ENCODE measurements around the gene GSTM5. TPM values are rescaled to one million over a fixed set of nuclear protein-coding genes. Genes with fewer than 3 reads are reported as not detected.

Gene GSTM5
- total RNA-seq, 1 donor from 2014 or later, result 0.23 TPM

DNA sequence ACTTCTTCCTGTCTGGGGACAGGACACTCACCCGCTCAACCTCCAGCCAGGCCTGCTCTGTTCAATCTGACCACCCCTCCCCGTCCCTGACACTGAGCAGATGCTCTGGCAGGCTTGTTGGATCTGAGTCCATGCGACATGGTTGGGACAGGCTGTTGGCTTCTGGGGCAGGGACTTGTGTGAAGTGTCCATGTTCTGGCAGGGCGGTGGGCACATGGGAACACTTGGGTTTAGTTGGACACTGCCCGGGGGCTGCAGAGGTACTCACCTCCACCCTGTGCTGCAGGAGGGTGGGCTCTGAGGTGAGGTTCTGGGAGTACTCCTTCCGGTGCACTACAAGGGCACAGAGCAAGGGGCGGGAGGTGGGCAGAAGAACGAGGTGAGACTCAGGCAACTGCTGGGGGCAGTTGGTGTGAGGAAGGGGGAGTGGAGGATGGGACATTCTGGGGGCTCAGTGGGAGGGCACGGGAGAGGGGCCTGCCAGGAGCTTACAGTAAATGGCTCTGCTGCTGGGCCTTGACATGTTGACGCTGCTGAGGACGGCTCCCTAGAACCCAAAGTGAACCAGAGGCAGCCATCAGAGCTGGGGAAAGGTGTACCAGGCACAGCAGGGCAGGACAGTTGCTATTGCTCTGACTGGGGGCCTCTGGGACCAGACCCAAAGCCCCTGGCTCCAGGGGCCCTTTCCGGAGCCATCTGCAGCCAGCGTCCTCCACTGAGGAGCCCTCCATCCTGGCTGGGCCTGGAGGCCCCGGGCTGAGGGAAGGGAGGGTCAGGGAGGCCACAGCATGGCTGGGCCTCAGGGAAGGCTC is 49.4 kb downstream of the GSTM5 start:
- Mint-ChIP-seq H3K4me1 (no peaks in the 10 kb centered on the region), H3K4me3 (no peak overlapping the region), H3K27me3 (ENCODE audit: low read depth) (no peaks in the 10 kb centered on the region), H3K27ac (ENCODE audit: unreplicated experiment) (no peak overlapping the region), H3K9me3 (no peaks in the 10 kb centered on the region), H3K36me3 (ENCODE audit: low read depth) (no peaks in the 10 kb centered on the region)
- TF ChIP-seq, protein P1, sequence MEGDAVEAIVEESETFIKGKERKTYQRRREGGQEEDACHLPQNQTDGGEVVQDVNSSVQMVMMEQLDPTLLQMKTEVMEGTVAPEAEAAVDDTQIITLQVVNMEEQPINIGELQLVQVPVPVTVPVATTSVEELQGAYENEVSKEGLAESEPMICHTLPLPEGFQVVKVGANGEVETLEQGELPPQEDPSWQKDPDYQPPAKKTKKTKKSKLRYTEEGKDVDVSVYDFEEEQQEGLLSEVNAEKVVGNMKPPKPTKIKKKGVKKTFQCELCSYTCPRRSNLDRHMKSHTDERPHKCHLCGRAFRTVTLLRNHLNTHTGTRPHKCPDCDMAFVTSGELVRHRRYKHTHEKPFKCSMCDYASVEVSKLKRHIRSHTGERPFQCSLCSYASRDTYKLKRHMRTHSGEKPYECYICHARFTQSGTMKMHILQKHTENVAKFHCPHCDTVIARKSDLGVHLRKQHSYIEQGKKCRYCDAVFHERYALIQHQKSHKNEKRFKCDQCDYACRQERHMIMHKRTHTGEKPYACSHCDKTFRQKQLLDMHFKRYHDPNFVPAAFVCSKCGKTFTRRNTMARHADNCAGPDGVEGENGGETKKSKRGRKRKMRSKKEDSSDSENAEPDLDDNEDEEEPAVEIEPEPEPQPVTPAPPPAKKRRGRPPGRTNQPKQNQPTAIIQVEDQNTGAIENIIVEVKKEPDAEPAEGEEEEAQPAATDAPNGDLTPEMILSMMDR (conservative IDR thresholded peaks at IDR 0.05), result no peak
- no peak for DNase-seq (ENCODE audit: low read depth, low spot score)

DNA sequence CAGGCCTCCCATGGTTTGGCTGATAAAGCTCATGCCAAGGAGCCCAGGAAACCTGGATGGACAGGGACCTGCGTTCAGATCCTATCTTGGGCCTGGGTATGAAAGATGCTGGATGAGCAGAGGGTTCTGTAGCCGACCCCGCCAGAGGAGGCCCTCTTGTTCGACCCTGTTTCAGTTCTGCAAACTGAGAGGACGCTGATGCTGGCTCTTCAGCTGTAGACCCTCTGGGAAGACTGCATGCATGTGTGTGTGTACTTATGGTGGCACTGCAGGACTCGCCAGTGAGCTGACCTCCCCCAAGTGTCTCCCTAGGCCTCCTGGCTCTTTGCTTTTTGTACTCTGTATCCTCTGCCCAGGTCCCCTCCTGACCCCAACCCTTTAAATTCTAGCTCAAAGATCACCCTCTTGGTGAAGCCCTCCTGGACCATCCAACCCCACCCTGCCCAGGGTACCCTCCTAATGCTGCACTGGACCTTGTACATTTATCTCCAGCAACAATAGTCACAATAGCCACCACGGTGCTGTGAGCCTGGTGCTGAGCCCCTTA is 50.1 kb downstream of the GSTM5 start:
- Mint-ChIP-seq H3K27ac (ENCODE audit: unreplicated experiment) (peak overlapping the region; percentile 29), H3K36me3 (ENCODE audit: low read depth) (no peaks in the 10 kb centered on the region), H3K9me3 (no peaks in the 10 kb centered on the region), H3K4me3 (no peak overlapping the region), H3K27me3 (ENCODE audit: low read depth) (no peaks in the 10 kb centered on the region), H3K4me1 (no peaks in the 10 kb centered on the region)
- TF ChIP-seq, protein P1 (conservative IDR thresholded peaks at IDR 0.05), result no peak
- no peak for DNase-seq (ENCODE audit: low read depth, low spot score)

DNA sequence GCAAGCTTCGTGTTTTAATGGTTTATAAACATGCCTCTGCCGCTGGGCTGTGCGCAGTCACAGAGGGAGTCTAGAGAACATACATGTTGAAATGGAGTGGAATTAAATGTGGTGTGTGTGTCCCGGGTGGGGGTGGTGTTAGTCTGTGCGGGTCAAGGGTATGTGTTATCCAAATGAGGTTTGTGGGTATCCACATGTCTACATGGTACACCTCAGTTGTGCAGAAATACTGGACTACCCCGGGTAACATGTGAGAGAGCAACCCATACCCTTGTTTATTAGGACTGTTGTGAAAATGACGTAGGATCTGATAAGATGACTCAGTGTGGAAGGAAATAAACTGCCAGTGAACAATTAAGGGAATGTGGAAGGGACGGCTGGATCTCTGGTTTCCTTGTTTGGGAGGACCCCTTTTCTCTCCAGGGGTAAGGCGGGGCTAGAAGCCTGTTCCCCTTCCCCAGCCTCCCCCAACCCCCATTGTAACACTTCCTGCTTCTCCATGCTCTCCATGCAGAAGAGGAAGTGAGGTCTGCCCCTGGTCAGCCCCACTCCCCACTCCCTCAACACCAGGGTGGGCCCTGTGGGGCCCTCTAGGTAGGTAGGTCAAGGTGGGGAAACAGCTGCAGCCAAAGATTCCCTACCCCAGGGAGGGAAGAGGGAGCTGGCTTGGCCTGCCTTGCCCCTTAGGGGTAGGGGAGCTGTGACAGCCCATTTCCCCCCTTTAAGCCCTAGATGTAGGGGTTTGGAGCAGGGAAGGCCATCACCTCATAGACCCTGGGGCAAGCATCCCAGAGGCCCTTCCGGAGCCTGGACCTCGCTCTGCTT is 51.0 kb downstream of the GSTM5 start:
- peak overlapping the region; percentile 20 for H3K27ac Mint-ChIP-seq (ENCODE audit: unreplicated experiment)
- H3K4me1 Mint-ChIP-seq, result no peaks in the 10 kb centered on the region
- no peak overlapping the region for H3K4me3 Mint-ChIP-seq
- no peaks in the 10 kb centered on the region for H3K27me3 Mint-ChIP-seq (ENCODE audit: low read depth)
- H3K36me3 Mint-ChIP-seq (ENCODE audit: low read depth), result no peaks in the 10 kb centered on the region
- no peak for DNase-seq (ENCODE audit: low read depth, low spot score)
- TF ChIP-seq, protein P1 (conservative IDR thresholded peaks at IDR 0.05), result no peak
- no peaks in the 10 kb centered on the region for H3K9me3 Mint-ChIP-seq

DNA sequence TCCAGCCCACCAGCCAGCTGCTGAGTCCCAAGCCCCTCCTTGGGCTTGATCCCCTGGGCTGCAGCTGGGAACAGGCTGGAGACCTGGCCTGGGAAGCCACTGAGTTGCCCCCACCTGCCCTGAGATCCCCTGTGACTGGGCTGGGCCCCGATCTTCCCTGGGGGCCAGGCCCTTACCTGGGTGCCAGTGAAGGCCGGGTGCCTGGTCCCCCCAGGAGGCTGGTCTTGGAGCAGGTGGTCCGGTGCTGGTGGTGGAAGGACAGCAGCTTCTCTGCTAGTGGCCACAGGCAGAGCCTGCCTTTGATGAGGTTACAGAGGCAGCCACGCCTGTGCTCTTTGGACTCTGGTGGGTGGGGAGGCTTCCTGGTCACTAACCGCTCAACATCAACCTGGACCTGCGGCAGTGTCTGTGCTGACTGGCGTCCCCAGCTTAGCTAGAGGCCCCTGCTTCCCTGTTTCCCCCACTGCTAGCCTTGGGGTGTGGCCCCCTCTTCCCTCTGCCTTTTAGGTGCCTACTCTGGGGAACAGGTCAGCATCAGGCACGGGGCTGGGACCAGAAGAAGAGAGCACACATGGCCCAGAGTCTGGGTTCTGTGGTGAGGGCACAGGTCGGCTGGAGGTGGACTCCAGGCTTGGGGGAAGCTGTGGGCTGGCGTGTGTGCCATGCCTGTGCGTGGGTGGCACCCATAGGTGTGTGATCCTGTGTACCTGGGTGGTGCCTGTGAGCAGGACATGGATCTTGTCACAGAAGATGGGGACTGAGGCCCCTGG is 51.8 kb downstream of the GSTM5 start, which contains the start of gene EPS8L3:
Gene EPS8L3 (minus strand): TSS at position 278 of the 770 bp plus-strand sequence. CDS start 2,174 bp downstream, outside the sequence.
- no peak within 1 kb of the TSS for H3K4me3 Mint-ChIP-seq
- peak within 1 kb of the TSS; percentile 75 for H3K27ac Mint-ChIP-seq (ENCODE audit: unreplicated experiment)
- TF ChIP-seq, protein P1 (conservative IDR thresholded peaks at IDR 0.05), result no peak
- no peaks in the 10 kb centered on the region for H3K9me3 Mint-ChIP-seq
- H3K36me3 Mint-ChIP-seq (ENCODE audit: low read depth), result no peaks in the 10 kb centered on the region
- H3K4me1 Mint-ChIP-seq, result no peaks in the 10 kb centered on the region
- no peak for DNase-seq (ENCODE audit: low read depth, low spot score)
- no peaks in the 10 kb centered on the region for H3K27me3 Mint-ChIP-seq (ENCODE audit: low read depth)

Data from neural crest cell (in vitro differentiated cells).